Activated CD4-positive, alpha-beta T cell treated with anti-CD3 and anti-CD28 coated beads, Interleukin-10, Interleukin-2, amounts not matched to agents 100 ng/mL and 50 ng/mL, durations not matched to agents 16 hours and 8 hours (primary cell): ENCODE measurements around the gene CPSF4L.

Experiments
- DNase-seq: peaks from one replicate; pipeline ENCODE4 v3.0.0-alpha.2; 2020

CPSF4L gene

DNA sequence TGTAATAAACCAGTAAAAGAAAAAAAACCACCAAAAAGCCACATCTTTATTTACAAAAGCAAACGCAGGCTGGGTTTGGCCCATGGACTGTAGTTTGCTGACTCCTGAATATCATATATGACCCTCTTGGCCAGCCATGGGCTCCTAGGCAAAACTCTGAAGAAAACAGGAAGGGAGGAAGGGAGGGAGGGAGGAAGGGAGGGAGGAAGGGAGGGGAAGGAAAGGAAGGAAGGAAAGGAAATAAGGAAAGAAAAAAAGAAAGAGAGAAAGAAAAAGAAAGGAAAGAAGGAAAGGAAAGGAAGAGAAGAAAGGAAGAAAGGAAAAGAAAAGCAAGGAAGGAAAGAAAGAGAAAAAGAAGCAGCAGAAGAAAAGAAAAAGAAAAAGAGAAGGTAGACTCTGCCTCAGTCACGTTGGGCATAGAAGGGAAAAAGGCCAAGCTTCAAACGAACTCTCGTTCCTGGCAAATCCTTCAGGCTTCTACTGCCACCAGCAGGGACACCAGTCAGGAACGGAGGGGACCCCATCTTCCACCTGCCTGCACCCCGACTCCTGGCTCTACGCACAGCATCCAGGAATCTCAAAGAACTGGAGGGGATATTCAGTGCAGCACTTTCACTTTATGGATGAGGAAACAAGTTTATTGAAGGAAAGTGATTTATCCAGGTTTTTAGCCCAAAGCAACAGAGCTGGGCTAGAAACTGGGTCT is 28.0 kb upstream of the CPSF4L start:
- DNase-seq: no peak

GRCh38 chr17:73288534-73289302 is 27.0 kb upstream of the CPSF4L start:
- no peak for DNase-seq

GRCh38 chr17:73286863-73287296 is 25.2 kb upstream of the CPSF4L start:
- DNase-seq: no peak

DNA sequence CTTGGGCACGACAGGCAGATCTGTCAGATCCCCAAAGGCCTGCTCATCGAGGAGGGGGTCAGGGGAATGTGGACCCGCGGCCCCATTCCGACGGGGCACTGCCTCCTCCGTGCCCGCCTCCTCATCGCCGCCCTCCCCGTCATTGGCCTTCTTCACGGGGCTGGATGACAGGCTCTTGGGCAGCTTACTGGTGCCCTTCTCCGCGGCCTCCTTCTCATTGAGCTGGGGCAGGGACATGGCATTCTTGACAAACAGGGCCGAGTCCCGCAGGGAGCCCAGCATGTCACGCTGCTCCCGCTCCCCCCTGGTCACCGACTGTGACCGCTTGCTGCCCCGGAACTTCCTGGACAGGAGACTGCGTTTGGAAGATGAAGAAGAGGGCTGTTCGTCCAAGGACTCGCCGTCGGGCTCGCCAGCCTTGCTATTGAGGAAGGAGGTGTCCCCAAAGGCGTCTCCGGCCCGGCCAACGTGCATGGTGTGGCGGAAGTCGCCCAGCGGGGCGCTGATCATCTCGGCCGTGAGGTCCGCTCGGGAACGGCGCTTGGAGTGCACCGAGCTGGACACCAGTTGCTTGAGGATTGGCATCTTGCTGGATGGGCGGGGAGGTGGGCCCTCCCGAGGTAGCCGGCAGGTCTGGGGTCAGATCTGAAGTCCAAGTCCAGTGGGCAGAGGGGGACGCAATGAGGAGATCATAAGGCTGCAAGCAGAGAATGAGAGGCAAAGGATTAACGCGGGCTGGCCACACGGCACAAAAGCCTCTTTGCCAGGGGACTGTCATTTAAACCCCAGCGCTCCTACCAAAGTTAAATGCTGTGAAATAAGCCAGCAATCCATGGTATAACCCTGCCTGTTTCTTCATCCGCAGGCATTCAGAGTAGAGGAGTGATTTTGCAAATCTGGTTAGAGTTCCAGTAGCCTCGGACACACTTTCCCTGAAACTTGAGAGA is 24.5 kb upstream of the CPSF4L start:
- no peak for DNase-seq

DNA sequence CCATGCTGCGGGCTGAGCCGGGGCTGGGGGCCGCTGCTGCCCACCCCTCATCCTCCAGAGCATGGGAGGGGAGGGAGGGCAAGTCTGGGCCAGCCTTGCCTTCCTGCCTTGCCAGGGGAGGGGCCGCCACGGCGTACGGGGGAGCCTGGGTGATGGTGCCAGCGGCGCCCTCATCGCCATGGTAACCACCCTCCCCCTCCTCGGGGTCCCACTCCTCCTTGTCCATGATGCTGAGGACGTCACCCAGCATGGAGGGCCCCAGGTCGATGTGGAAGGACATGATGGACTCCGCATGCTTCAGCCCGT is 23.9 kb upstream of the CPSF4L start:
- DNase-seq: no peak

DNA sequence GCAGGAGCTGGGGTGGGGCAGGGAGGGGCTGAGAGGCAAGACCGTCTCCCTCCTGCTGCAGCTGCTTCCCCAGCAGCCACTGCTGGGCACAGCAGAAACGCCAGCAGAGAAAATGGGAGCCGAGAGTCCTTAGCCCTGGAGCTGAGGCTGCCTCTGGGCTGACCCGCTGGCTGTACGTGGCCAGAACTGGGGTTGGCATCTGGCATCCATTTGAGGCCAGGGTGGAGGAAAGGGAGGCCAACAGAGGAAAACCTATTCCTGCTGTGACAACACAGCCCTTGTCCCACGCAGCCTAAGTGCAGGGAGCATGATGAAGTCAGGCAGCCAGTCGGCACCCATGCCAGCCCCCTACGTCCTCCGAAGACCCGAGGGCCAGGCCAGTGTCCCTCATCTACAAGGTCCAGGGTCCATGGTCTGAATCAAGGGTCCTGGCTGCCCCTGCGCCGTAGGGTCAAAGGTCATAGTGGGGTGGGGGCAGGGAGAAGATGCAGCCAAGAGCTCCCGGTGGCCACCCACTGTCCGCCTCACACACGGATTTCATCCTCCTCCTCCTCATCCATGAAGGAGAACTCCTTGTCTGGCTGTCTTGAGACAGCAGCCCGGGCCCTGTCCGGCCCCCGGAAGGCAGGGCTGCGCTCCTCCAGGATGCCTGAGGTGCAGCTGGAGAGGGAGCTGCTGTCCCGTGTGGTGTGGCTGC is 23.4 kb upstream of the CPSF4L start:
- DNase-seq: no peak

DNA sequence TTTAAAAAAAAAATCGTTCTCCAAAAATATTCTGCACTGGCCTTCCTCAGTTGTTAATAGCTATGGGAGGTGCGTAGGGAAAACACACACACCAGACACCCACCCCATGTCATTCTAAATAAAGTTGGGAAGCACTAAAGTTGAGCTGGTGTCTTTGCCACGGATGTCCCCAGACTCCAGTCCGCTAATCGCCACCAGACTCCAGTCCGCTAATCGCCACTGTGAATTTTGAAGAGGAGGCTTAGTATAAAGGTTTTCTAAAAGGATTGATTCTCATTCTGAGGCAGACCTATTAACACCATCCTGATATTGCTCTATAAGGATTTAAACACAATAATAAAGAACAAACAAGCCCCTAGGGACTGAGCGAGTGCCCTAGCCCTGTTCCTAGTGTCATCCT is 22.7 kb upstream of the CPSF4L start:
- DNase-seq: no peak

- no peak for DNase-seq
These were observed 22.2 kb upstream of the CPSF4L start for GRCh38 chr17:73283841-73284282.

DNA sequence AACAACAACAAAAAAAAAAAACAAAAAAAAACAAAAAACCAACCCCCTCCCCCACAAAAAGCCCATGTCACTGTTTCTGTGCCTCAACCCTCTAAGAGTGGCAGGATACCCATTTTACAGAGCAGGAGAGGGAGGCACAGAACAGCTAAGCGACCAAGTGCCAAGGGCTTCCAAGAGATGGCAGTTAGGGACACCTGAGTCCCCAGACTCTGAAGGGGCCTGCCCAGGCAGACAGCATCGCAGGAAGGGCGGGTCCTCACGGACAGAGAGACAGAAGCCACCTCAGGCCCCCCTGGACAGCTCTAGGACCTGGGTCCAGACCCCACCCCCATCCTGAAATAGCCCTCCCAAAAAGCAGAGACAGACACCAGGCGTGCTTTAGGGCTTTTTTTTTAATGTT is 21.6 kb upstream of the CPSF4L start:
- no peak for DNase-seq

- no peak for DNase-seq
These were observed 20.9 kb upstream of the CPSF4L start for GRCh38 chr17:73282629-73283028.

GRCh38 chr17:73281928-73282327 is 20.2 kb upstream of the CPSF4L start:
- DNase-seq: no peak

DNA sequence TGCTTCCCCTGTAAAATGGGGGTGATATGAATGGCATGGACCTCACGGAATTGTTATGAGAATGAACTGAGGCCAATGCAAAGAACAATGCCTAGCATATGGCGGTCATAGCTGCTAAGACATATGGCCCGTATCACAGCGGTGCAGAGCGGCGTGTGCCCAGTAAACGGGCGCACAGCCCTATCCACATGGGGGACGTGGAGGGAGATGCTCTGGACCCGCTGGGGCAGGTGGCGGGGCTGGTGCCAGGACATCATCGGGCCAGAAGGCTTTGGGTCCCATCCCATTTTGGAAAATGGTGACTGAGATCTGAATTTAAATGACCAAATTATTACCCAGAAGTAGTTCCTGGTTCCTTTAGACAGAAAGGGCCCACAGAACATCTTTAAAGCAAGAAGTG is 18.5 kb upstream of the CPSF4L start:
- DNase-seq: no peak

DNA sequence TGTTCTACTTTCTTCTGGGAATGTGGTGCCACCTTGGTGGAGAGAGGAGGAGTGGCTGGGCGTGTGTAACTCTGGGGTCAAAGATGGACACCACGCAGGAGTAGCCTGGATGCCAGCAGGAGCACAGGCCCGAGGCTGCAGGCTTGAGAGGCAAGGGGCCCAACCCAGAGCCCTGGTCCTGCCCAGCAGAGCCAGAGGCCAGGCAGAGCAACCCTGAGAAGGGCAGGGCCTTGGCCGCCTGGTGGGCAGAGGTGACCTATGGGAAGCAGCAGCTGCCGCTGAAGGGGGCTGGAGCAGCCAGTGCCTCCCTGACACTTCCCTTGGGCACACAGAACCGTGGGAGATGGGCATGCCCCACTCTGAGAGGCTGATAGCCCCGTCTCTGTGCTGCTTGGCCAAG is 18.0 kb upstream of the CPSF4L start:
- no peak for DNase-seq

DNA sequence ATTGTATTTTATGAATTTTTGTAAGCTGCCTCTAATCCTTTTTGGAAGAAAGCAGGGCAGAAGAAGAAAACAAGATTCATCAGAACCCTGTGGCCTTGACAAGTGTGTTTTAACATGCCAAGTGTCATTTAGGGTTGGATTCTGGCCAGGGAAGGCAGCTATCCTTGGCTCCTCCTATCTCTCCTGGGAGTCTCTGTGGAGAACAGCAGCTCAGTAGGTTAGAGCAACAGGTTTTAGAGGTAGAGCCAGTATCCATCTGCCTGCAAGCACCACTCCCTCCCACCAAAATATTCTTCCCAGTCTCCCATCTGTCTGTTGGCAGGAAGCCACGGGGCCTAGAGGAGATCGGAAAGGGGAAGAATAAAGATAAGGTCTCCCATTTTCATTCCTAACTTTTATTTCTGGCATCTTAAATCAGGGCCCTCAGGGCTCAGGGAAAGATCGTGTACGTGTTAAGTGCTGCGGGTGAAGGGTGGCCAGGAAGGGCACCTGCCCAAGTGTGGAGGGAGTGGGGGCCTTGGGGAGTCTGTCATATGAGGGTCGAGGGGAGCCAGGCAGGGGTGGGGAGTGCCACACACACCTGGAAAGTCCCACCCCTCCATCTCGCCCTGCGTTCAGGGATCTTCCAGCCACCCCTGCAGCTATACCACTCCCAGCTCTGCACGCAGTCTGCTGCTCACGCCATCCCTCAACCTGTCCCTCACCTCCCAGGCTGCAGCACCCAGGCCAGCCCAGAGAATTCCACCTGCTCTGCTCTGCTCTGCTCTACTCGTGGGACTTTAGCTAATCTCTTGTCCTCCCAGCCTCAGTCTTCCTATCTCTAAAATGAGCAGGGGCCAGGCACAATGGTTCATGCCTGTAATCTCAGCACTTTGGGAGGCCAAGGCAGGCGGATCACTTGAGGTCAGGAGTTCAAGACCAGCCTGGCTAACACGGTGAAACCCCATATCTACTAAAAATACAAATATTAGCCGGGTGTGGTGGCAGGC is 17.1 kb upstream of the CPSF4L start:
- DNase-seq: no peak

DNA sequence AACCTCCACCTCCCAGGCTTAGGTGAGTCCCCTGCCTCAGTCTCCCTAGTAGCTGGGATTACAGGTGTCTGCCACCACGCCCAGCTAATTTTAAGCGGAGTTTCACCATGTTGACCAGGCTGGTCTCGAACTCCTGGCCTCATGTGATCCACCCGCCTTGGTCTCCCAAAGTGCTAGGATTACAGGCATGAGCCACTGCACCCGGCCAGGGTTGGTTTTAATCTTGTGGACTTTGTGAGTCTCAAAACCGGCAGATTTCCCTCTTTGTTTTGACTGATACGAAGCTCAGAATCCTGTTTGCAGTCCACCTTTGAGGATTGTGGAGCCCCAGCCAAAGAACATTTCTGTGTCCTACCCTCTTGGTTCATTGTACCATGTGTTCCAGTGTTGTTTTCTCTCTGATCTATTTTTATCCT is 16.4 kb upstream of the CPSF4L start:
- DNase-seq: no peak

GRCh38 chr17:73274490-73274889 is 12.8 kb upstream of the CPSF4L start:
- DNase-seq: no peak

DNA sequence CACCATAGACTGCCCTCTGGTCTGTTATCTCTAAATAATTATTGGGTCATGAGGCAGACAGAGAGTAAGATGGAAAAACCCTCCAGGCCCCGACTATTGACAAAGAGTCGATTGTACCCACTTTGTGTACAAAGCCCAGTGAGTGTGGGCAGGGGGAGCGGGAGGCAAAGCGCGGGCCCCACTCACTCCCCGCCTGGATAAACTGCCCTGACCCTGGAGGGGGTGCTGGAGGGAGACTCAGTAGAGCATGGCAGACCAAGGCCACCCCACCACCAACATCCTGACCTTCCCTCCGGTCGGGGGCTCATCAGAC is 11.2 kb upstream of the CPSF4L start:
- DNase-seq: no peak

DNA sequence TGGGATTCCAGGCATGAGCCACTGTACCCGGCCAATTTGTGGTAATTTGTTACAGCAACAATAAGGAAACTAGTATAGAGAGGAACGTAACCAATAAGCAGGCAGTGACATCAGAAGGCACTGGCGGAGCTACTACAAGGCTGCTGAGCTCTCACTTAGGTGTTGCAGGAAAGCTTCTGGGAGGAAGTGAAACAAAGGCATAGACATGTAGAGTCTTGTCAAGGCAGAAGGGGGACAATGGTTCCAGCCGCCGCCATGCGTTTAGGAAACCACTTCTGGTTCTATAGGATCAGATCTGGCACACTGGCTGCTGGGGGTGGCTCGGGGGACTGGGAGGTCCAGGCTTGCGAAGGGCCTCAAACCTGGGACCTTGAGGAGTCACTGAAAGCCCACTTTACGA is 9.4 kb upstream of the CPSF4L start:
- no peak for DNase-seq

- no peak for DNase-seq
These were observed 8.1 kb upstream of the CPSF4L start for GRCh38 chr17:73269791-73270190.

- DNase-seq: no peak
These were observed 7.6 kb upstream of the CPSF4L start for GRCh38 chr17:73269329-73269615.

DNA sequence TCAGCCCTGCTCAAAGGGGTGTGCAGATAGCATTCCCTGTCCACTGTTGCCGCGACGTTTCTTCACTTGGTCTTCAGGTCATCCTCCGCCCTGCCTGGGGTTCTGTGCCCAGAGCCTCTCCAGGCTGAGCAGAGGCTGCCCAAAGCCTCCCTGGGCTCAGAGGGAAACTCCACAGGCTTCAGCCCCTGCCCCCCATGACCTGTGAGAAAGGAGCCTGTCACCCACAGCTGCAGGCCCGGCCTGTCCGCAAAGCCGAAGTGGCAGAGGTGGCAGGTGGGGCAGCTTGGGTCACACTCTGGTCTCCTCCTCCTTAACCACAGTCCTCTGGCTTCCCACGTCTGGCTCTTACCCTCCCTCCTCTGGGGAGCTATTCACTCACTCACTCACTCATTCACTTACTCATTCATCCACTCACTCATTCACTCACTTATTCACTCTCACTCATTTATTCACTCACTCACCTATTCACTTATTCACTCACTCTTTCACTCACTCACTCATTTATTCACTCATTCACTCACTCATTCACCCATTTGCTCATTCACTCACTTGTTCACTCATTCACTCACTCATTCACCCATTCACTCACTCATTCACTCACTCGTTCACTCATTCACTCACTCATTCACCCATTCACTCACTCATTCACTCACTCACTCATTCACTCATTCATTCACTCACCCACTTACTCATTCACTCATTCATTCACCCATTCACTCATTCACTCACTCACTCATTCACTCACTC is 7.1 kb upstream of the CPSF4L start:
- no peak for DNase-seq
